ENCODE measurements around the gene XPNPEP2. TPM values are rescaled to one million over a fixed set of nuclear protein-coding genes. Genes with fewer than 3 reads are reported as not detected.
A peak's percentile ranks its signal among the peaks of the same experiment; 100 is the strongest.

XPNPEP2 gene
- 0.27 and 0.39 TPM in 2 replicates for total RNA-seq
- long read RNA-seq, partial matches to known transcripts: 1 of 1 reads
- long read RNA-seq, other reads (novel, unspliced or antisense): 0 of 1 reads

GRCh38 chrX:129738466-129739308, at the start of gene XPNPEP2:
TSS of gene XPNPEP2 (plus strand) at chrX:129738979. CDS start at chrX:129739214, 235 bp downstream.
- H3K27ac Mint-ChIP-seq (ENCODE audit: unreplicated experiment): peak within 1 kb of the TSS; percentile 78

GRCh38 chrX:129689796-129690195, 49.0 kb upstream of the XPNPEP2 start:
- Mint-ChIP-seq H3K27me3 (ENCODE audit: unreplicated experiment) (no peaks in the 10 kb centered on the region), H3K4me1 (ENCODE audit: unreplicated experiment) (peaks cover 4% of the 10 kb centered on the region), H3K9me3 (ENCODE audit: unreplicated experiment) (no peaks in the 10 kb centered on the region), H3K4me3 (ENCODE audit: unreplicated experiment) (no peak overlapping the region), H3K27ac (ENCODE audit: unreplicated experiment) (no peak overlapping the region), H3K36me3 (ENCODE audit: unreplicated experiment) (no peaks in the 10 kb centered on the region)
- TF ChIP-seq CTCF (IDR thresholded peaks at IDR 0.05): no peak
- DNase-seq (ENCODE audit: extremely low spot score, unreplicated experiment): peak; percentile 40

More at GRCh38 chrX:129738466-129739308, at the start of gene XPNPEP2:
- no peak for DNase-seq (ENCODE audit: extremely low spot score, unreplicated experiment)
- TF ChIP-seq CTCF (IDR thresholded peaks at IDR 0.05): no peak
- Mint-ChIP-seq H3K4me3 (ENCODE audit: unreplicated experiment) (no peak within 1 kb of the TSS), H3K27me3 (ENCODE audit: unreplicated experiment) (peaks cover 9% of the 10 kb centered on the region), H3K9me3 (ENCODE audit: unreplicated experiment) (no peaks in the 10 kb centered on the region), H3K4me1 (ENCODE audit: unreplicated experiment) (peaks cover 22% of the 10 kb centered on the region), H3K36me3 (ENCODE audit: unreplicated experiment) (no peaks in the 10 kb centered on the region)

- Mint-ChIP-seq H3K4me1 (ENCODE audit: unreplicated experiment) (peaks cover 4% of the 10 kb centered on the region), H3K36me3 (ENCODE audit: unreplicated experiment) (no peaks in the 10 kb centered on the region), H3K27ac (ENCODE audit: unreplicated experiment) (no peak overlapping the region), H3K9me3 (ENCODE audit: unreplicated experiment) (no peaks in the 10 kb centered on the region), H3K27me3 (ENCODE audit: unreplicated experiment) (peaks cover 2% of the 10 kb centered on the region), H3K4me3 (ENCODE audit: unreplicated experiment) (no peak overlapping the region)
- no peak for TF ChIP-seq CTCF (IDR thresholded peaks at IDR 0.05)
- peak; percentile 51 for DNase-seq (ENCODE audit: extremely low spot score, unreplicated experiment)
Measured at GRCh38 chrX:129690435-129690834, 48.3 kb upstream of the XPNPEP2 start.

- Mint-ChIP-seq H3K27me3 (ENCODE audit: unreplicated experiment) (peaks cover 7% of the 10 kb centered on the region), H3K27ac (ENCODE audit: unreplicated experiment) (no peak overlapping the region), H3K9me3 (ENCODE audit: unreplicated experiment) (no peaks in the 10 kb centered on the region), H3K4me3 (ENCODE audit: unreplicated experiment) (no peak overlapping the region), H3K4me1 (ENCODE audit: unreplicated experiment) (no peaks in the 10 kb centered on the region), H3K36me3 (ENCODE audit: unreplicated experiment) (no peaks in the 10 kb centered on the region)
- no peak for TF ChIP-seq CTCF (IDR thresholded peaks at IDR 0.05)
- DNase-seq (ENCODE audit: extremely low spot score, unreplicated experiment): peak; percentile 48
Measured at GRCh38 chrX:129693354-129693753, 45.4 kb upstream of the XPNPEP2 start.

GRCh38 chrX:129694805-129695204, 44.0 kb upstream of the XPNPEP2 start:
- DNase-seq (ENCODE audit: extremely low spot score, unreplicated experiment): peak; percentile 51
- no peak for TF ChIP-seq CTCF (IDR thresholded peaks at IDR 0.05)
- Mint-ChIP-seq H3K36me3 (ENCODE audit: unreplicated experiment) (no peaks in the 10 kb centered on the region), H3K27ac (ENCODE audit: unreplicated experiment) (no peak overlapping the region), H3K27me3 (ENCODE audit: unreplicated experiment) (peaks cover 7% of the 10 kb centered on the region), H3K9me3 (ENCODE audit: unreplicated experiment) (no peaks in the 10 kb centered on the region), H3K4me1 (ENCODE audit: unreplicated experiment) (no peaks in the 10 kb centered on the region), H3K4me3 (ENCODE audit: unreplicated experiment) (no peak overlapping the region)

Measured in osteocyte (in vitro differentiated cells).